ENCODE measurements around the gene MAGI1.

The MAGI1 gene

DNA sequence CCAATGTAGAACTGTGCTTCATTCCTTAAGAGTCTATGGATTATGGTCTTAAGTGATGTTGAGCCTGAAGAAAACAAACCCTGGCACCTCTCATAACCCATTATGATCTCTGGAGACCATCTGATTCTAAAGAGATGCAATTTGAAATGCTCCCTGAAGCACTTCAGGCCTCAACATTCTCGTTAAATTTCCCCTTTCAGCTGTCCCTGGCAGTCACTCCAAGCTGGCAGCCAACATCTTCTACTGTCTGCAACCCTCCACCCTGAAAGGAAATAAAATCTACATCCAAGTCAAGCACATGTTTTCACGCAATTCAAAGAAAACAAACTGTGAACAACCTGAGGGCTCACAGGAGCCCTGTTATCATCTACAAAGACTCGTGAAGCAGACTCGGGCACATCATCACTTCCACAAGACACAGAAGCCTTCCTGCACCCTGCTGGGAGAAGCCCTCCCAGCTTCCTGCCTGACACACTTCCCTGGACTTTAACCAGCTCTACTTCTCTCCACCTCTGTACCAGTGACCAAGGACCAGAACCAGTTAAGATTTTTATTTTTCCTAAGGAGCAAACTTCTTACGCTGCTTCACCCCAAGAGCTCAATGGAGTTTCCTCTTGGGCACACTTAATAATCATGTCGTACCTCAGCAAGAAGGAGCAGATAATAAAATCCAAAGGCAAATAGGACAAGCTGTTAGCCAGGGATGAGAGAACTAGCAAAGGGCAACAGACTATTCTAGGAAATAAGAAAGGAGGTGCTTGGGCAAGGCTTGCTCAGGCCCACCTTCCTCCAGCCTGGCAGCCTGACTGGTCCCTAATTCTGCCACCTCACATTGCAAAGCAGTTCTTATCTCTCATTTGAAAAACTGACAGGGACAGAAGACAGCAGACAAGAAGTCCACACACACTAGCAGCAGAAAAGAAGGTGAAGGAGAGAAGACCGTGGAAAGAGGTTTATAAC, 67.1 kb downstream of the MAGI1 start:
- no peak for DNase-seq

DNA sequence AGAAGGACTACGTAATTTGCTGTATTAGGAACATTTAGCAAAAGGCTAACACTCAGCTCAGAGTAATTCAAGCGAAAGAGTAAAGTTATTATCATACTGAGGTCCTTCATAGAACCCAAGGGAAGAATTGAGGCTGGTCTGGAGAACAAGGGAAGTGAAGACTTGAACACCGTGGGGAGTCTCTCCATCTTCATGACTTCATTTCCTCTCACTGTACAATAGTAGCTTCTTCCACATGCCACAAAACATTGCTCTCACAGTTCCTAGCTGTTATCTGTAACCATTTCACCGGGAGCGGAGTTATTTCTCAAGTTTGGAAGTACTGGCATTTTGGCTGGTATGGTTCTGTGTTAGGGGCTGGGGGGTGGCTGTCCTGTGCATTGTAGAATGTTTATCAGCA, 69.7 kb downstream of the MAGI1 start:
- no peak for DNase-seq

DNA sequence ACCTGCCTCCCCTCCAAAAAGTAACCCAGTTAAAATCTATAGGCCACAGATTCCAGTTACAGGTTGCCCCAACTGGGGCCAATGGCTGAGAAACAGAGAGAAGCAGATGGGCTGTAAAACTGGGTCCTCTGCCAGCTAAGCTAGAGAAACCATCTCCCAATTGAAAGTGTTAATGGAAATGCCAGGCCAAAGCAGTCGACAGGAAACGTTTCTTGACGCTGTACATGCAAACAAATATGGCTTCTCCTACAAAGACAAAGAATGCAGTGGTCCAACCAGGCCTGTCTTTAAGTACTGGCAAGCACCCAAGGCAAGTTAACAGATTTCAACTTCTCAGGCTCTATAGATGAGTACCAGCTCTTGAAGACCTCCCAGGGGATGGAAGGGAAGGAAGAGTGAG, 71.3 kb downstream of the MAGI1 start:
- no peak for DNase-seq

DNA sequence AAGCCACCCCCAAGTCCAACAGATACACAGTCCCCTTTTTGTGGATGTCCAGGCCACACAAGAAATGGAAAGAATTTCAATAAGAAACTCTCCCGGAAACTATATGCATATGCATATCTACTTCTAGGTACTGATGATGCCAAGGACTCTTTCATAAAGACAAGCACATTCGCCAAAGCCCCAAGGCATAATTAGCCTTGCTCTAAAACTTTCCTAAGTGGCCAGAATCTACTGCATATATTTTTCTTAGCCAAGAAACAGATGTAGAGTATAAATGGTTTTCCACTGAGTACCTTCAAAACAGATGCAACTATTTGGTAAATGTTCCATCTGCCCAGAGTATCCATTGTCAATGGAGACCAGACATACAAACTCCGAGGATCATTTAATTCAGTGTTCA, 73.9 kb downstream of the MAGI1 start:
- no peak for DNase-seq

DNA sequence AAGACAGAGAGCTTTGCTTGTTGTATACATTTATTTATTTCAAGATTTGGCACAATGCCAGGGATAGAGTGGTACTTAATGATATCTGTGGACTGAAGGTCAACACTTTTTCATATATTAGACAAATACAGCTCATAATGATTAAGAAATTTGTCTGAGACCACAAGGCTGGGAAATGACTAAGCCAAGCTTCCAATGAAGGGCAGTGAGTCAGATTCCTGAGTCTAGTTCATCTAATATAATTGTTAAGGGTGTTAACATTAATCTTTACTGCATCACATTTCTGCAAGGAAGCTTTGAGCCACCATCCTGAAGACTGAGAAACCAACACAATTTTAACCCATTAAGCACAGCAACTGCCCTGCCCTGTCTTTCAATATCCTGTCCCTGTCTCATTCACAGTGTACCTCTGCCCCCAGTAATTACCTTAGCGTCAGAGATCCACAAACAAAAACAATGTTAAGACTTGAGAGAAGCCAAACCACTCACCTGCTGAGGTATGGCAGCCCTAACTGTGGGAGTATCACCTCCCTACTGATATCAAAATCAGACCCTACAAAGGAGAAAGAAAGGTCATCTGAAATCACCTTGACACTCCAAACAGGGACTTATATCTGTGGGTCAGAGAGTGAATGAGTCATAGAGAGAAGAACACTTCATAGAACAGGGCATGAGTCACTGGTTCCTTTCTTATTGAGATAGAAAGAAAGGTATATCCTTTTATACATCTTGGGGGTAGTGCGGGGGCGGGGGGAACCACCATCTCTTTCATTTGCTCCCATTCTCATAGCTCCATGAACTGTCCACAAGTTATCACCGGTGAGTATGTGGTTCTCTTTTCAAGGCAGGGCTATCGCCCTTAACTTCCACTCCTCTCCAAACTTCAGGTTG, 74.7 kb downstream of the MAGI1 start:
- DNase-seq = no peak

DNA sequence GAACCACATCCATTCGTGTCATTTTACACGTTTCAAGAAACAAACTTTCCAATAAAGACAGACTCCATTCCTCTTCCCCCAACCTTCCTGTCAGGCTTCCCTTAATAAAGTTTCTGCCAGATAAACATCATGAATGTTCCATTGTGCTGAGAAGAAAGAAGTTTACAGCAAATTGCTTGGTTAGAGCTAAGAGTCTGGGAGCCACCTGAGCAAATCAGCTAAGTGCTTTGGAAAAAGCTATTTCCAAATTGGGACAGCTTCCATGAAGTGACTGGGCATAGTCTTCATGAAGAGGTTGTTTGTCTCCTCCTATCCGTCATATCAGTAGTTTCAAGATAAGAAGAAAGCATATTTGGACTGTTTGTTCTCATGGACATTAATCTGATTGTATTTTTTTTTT, 77.0 kb downstream of the MAGI1 start:
- no peak for DNase-seq

DNA sequence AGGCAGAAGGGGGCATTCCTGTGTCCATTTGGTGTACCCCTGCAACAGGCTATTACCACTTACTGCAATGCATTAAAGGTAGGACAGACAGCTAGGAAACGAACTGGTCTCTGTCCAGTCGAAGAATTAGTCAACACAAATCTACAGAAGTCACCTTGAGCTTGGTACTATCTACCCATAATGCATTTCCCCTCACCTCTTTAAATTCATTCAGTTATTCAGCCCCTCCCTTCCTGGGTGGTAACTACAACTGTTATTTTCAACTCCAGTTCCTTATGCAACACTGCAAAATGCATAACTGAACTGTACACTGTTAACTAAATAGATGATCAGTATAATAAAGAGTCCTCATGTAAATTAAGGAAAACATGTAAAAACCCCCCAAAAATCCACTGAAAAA, 77.6 kb downstream of the MAGI1 start:
- DNase-seq = no peak

DNA sequence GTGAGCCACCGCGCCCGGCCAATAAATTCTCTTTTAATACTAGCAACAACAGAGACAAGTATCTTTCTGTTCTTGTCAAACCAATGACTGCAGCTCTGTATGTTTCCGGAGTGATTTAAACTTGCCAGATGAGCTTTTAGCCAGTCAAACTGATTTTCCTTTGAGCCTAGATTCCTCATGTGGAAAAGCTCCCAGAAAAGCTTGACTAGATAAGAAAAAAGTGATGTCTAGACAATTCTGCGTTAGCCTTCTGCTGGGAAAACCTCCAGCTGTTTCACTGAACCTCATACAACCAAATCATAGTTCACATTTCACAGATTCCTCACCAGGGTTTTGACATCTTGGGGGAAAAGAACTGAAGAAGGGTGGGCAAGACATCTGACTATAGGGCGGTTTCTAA, 78.6 kb downstream of the MAGI1 start:
- DNase-seq = no peak

DNA sequence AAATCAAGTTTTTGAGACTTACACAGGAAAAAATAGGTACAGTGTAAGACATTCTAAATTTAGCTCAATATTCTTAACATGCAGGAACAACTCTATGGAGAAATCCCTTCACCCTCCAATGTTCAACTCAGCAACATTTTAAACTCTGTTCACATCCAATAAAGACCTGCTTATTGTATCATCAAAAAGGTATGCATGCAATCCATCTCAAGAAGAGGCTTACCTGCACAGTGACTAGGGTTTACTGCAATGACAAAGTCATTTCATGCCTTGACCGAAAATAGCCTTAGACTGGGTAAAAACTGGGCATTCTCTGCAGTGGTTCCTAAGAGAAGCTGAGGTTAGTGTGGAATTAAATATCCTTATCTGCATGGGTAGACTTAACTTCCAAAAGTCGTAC, 80.5 kb downstream of the MAGI1 start:
- no peak for DNase-seq

DNA sequence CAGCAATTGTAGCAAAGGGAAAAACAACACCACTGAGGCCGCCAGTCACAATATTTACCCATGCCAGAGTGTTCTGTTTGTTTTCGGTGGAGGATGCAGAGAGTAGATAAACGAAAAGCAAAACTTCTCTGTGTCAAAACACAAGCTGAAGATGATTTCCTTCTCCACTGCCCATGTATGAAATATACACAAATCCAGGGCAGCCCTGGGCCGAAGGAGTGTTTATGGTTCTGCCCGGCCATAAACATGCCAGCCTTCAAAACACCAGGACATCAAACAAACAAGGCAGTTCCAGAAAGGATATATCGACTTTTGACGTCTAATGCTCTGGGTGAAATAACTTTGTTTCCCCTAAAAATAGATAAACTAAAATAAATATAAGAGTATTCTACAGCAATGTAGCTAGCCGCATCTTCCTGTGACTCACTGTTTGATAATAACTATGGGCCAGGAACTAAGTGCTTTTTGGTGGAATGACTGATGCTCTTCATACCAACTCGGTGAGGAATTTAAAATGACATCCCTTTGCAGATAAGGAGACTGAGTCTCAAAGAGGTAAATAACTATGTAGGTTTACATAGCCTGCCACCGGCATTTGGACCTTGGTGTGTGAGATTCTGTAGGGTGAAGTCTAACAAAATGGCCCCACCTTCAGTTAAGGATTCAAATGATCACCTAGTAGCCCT, 82.8 kb downstream of the MAGI1 start:
- no peak for DNase-seq

DNA sequence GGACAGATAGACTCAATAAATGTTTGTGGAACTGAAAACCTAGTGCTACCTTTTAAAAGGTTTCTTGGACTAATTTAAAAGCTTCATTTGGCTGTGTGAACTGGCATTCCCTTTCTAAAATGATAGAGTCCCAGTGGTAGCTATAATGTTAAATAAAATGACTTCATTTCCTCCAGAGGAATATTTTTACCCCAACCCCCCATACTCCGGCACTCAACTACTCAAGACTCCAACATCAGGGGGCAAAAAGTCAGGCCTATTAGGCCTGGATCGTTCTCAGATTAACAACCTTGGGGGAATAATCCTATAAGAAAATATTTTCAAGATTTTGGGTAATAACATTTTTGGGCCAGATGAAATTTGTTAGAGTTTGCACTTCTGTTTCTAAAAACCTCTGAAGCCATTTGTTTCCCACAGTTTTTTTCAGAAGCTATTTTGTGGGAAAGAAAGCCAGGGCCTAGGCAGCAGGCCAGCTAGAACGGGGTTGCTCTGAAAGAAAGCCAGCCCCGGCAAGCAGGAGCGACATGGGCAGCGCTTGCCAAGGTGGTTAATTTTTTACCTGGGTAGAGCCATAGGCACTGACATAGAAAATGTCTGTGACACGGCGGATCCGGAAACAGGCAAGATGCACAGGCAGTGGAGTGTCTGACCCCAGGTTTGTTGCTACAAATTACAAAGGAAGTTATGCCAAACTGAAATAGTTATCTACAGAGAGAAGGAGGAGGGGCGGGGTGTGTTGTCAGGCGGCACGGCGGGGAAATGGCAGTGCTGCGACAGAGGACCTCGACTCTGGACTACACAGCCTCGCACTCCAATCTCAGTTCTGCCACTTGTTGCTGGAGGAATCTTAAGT, 84.6 kb downstream of the MAGI1 start:
- DNase-seq = no peak

DNA sequence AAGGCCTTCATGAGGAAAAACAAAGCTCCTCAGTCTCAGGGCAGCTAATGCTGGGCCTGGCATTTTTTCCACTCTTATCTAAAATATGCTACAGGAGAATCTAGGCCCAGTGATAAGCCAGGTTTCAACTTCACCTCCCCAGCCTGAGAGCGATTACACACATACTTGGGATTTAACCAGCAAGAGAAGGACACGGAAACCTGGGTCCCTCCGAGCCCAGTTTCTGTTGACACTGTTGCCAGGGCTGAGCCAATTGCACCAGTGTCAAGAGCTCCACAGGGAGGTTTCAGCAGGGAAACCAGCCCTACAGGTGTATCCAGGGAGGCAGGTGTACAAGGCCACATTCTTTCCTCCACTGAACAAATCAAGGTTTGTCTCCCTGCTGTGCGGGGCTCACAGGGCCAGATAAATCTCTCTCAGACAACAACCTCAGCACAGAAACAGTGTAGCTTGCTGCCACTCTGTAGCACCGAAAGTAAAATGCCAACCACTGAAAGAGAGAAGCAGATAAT, 85.4 kb downstream of the MAGI1 start:
- no peak for DNase-seq

DNA sequence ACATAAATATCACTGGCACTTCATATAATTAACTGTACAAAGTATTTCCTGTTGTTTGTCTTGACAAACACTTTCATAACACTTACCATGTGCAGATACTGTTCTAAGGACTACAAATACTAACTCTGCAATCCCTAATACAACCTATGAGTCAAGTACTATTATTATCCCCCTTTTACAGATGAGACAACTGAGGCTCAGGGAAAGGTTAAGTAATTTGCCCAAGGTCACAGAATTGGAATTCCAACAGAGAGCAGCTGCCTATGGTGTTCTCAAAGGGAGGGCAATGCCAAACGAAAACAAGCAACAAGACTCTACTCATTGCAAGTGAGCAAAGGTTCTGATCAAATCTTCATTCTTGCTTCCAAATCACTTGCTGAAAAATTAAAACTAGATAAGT, 85.9 kb downstream of the MAGI1 start:
- no peak for DNase-seq

DNA sequence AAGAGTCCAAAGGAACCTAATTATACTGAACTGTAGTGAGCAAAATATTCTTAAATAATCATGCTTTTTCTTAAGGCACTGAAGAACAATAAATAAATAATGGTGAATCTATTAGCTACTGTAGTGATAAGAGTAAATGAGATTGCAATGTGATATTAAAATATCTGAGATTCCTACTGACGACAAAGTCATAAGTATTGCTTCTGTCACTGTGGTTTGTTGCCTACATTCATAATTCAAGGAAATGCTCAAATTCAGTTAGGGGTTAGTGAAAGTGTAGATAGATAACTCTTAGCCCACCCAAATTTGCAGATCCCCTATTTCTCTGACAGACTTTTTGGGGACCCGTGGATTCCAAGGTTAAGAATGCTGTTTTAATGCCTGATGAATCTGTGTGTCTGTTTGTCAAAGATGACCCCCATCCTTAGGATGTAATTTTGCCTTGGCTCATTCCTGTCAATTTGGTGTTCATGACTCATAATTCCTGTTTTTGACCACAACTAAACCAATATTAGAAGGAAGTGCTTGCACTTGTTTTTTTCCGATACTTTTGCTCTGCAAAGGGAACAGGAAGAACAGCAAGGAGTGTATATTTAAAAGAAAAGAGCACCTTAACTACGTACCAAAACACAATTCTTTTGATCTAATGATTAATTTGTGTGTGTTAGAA, 86.7 kb downstream of the MAGI1 start:
- DNase-seq = no peak

DNA sequence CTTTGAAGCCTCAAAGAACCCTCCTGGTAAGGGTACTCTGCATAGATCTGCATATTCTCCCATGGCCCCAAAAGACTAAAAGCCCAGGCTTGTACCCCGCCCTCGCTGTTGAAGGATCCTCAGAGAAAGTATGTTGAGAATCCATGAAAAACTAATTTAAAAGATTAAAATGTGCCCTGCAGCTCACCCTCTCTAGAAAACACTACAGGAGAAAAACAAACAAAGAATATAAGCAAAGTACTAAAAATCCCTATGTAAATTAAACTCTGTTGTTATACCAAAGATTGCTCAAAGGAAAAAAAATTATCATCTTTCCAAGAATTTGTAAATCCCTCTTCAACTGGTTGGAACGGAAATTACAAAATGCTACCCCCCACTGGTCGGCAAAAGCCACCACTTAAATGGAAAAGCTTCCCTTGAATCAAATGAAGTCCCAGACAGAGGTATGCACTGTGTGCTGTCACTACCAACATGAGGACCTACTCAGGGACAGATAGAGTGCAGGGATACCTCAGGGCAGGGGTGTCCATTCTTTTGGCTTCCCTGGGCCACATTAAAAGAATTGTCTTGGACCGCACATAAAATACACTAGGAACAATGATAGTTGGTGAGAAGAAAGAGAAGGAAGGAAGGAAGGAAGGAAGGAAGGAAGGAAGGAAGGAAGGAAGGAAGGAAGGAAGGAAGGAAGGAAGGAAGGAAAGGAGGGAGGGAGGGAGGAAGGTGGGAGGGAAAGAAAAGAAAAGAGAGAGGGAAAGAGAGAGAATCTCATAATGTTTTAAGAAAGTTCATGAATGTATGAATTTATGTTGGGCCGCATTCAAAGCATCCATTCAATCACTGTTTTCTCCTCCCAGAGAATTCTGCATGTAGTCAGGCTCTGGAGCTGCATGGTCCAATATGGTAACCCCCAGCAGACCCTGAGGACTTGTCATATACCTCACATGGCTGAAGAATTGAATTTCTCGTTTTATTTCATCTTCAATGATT, 88.1 kb downstream of the MAGI1 start:
- DNase-seq = no peak

DNA sequence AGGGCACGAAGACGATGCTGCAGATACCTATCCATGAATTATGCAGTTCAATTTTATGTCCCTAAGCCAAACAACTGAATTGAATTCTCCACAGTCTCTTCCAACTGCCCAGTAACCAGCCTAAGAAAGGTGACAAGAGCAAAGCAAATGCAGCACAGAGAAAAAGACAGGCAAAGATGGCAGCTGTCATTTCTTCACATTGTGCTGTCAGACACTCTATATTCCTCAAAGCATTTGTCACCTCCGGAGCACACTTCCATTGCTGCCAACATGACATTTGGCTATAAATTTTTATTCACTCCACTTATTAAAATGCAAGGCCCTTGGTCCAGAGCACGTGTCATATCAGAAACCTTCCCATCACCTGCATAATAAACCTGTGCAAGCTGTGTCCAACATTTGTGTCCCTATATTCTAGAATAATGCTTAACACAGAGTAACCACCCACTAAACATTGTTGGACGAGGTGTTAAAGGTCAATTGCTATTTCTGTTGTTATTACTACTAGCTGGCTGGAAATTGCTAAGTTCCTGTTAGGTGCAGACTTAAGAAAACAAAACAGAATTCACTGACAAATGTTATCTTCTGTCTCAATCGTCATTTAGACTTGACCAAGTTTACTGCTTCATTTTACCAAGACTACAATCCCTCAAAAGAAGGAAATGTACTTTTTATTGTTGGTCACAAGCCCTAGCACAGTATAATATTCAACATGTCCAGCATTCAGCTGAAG, 89.7 kb downstream of the MAGI1 start:
- no peak for DNase-seq

DNA sequence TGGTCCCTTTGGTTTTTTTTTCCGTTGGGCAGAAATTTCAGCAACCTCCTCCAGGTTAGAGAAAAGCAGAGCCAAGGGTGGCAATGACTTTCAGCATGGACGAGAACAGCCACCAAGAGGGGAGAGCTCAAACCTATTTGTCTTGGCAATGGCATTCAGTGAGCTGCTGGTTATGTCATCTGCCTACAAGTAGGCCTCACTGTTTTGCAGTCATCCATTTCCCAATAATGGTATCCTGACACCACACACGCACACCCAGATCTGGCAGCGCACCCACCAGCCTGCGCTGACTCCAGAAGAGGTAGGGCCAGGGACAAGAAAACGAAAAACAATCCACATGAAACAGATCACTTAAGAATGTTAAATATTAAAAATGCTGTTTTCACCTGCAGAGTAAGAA, 92.3 kb downstream of the MAGI1 start:
- no peak for DNase-seq

DNA sequence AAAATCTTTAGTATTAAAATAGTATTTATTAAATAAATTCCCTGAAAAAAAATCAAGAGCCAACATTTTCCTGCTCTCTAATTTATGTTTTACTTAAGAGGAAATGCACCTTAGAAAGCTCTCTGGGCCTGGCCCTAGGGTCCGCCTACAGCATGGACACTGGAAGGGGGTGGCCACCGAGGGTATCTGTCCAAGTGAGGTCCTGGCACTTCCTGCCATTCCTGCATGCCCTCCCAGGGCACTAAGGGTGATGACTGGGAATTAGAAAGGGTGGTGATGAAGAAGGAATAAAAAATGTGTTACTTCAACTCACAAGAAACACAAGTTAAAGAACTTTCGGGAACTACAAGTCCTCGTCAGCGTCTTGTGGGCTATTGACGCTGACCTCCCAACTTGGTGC, 92.8 kb downstream of the MAGI1 start:
- DNase-seq = no peak

DNA sequence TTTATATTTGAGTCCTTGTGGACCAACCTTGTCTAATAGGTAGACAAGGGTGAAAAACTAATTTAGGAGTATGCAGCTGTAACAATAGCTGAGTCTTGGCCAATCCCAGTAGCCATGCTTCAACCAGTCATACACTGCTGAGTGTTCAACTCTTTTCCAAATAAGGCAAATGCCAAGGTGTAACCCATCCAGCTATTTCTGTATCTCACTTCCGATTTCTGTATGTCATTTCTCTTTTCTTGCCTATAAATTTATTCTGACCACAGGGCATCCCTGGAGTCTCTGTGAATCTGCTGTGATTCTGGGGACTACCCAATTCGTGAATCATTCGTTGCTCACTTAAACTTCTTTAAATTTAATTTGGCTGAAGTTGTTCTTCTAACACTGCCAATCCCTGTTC, 93.2 kb downstream of the MAGI1 start:
- no peak for DNase-seq

DNA sequence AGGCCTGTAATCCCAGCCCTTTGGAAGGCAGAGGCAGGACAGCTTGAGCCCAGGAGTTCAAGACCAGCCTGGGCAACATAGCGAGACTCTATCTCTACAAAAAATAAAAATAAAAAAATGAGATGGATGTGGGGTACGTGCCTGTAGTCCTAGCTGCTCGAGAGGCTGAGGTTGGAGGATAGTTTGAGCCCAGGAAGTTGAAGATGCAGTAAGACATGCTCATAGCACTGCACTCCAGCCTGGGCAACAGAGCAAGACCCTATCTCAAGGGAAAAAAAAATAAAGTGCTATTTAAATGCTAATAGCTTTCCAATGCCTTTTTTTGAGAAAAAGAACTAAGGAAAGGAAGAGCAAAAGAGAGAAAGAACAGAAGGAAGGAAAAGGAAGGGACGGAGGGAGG, 94.5 kb downstream of the MAGI1 start:
- no peak for DNase-seq
